Hepatocyte (in vitro differentiated cells): ENCODE measurements around the gene CROT. TPM values are rescaled to one million over a fixed set of nuclear protein-coding genes. Genes with fewer than 3 reads are reported as not detected.

Experiments used
- DNase-seq: peaks from one replicate; pipeline ENCODE4 v3.0.0-alpha.2; 2016; ENCODE audit warnings: low spot score
- H2AFZ ChIP-seq: fragments of 200-600 bp; sonication (generic); 2 replicates; pipeline ENCODE4 v1.6.0; 2016; ENCODE audit warnings: antibody characterized with exemption, mild to moderate bottlenecking
- H3K27ac ChIP-seq: fragments of 200-600 bp; sonication (generic); 2 replicates; pipeline ENCODE4 v1.5.1; 2016; ENCODE audit warnings: mild to moderate bottlenecking
- H3K27me3 ChIP-seq: fragments of 200-600 bp; sonication (generic); 2 replicates; pipeline ENCODE4 v1.6.1; 2016
- H3K36me3 ChIP-seq: fragments of 200-600 bp; sonication (generic); replicated peaks from 2 replicates; pipeline ENCODE4 v1.5.1; 2016; ENCODE audit warnings: low read depth; ENCODE audit not compliant: insufficient read depth
- H3K4me1 ChIP-seq: fragments of 200-600 bp; sonication (generic); 2 replicates; pipeline ENCODE4 v1.5.1; 2016; ENCODE audit warnings: mild to moderate bottlenecking, moderate library complexity; ENCODE audit not compliant: insufficient read depth
- H3K4me2 ChIP-seq: fragments of 200-600 bp; sonication (generic); 2 replicates; pipeline ENCODE4 v1.6.0; 2016
- H3K4me3 ChIP-seq: fragments of 200-600 bp; sonication (generic); 2 replicates; pipeline ENCODE4 v1.5.1; 2016; ENCODE audit warnings: mild to moderate bottlenecking
- H3K79me2 ChIP-seq: fragments of 200-600 bp; sonication (generic); 2 replicates; pipeline ENCODE4 v1.6.0; 2017; ENCODE audit warnings: mild to moderate bottlenecking
- H3K9me2 ChIP-seq: fragments of 200-600 bp; sonication (generic); replicated peaks from 2 replicates; pipeline ENCODE4 v1.6.0; 2017; ENCODE audit warnings: mild to moderate bottlenecking; ENCODE audit not compliant: insufficient read depth
- H3K9me3 ChIP-seq: fragments of 200-600 bp; sonication (generic); 2 replicates; pipeline ENCODE4 v1.5.1; 2016; ENCODE audit warnings: low read depth, mild to moderate bottlenecking
- H4K20me1 ChIP-seq: fragments of 200-600 bp; sonication (generic); 2 replicates; pipeline ENCODE4 v1.6.0; 2016; ENCODE audit warnings: mild to moderate bottlenecking; ENCODE audit not compliant: insufficient read depth, poor library complexity, severe bottlenecking
- EZH2 ChIP-seq: fragments of 200-600 bp; sonication (generic); IDR thresholded peaks from 2 replicates; pipeline ENCODE4 v1.6.1; 2016; ENCODE audit warnings: antibody characterized with exemption, mild to moderate bottlenecking, borderline replicate concordance
- EZH2phosphoT487 ChIP-seq: fragments of 200-600 bp; sonication (generic); IDR thresholded peaks from one replicate; pipeline ENCODE4 v1.6.1; 2018; ENCODE audit warnings: antibody characterized with exemption, mild to moderate bottlenecking, low read depth, moderate library complexity; ENCODE audit not compliant: unreplicated experiment, severe bottlenecking
- WGBS: methylation state at CpG from one replicate; pipeline ENCODE4 v1.1.6; 2016; ENCODE audit warnings: low lambda C conversion rate; ENCODE audit errors: missing lambda C conversion rate; 5-methylcytosine and 5-hydroxymethylcytosine counted together
- polyA plus RNA-seq: library from polyadenylated mRNA; unstranded; fragments of >200 nt; fragmentation: Nextera tagmentation; extraction: Ambion mirVana; gene quantifications from 2 replicates; pipeline ENCODE4 v1.2.1, GENCODE V29; 2016
- total RNA-seq: library from RNA; depleted of rRNA; stranded (reverse); fragments of >200 nt; gene quantifications from 2 replicates; pipeline ENCODE4 v1.2.3, GENCODE V29; 2014
- TF ChIP-seq, protein P1 (sequence below): fragments of 200-600 bp; sonication (generic); IDR thresholded peaks from 2 replicates; pipeline ENCODE4 v1.5.1; 2016; ENCODE audit warnings: antibody characterized with exemption, mild to moderate bottlenecking; ENCODE audit not compliant: poor library complexity

Gene CROT
- total and polyA plus RNA-seq, 2 experiments from 2014 or later, result 25.7 to 57.4 TPM

DNA sequence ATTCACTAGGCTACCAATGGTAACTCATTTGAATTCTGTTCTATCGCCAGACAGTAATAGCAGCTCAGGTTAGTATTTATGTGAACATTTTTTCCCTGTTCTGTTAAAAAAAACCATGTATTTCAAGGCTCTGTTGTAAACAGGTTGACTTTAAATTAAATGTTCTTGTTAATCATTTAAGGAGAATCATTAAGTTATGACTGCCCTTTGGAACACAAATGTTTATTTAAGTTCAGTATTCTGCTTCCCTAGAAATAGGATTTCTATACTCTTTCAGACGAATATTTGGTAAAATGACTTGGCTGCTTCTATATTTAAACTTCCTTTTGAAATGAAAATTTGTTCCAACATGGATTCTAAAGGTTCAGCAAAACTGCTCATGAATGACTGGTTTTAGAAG is 13.1 kb upstream of the CROT start:
- Histone ChIP-seq H3K4me3 (no peak overlapping the region), H3K27me3 (no peaks in the 10 kb centered on the region), H3K79me2 (no peaks in the 10 kb centered on the region), H3K4me2 (peak overlapping the region; percentile 23), H3K9me3 (peaks cover 7% of the 10 kb centered on the region), H3K27ac (peak overlapping the region; percentile 41), H3K4me1 (peaks cover 15% of the 10 kb centered on the region), H4K20me1 (no peaks in the 10 kb centered on the region), H3K36me3 (no peaks in the 10 kb centered on the region), H3K9me2 (no peaks in the 10 kb centered on the region), H2AFZ (no peak overlapping the region)
- 75% methylated on average over 2 of the region's 2 CpGs for WGBS
- TF ChIP-seq, protein P1, sequence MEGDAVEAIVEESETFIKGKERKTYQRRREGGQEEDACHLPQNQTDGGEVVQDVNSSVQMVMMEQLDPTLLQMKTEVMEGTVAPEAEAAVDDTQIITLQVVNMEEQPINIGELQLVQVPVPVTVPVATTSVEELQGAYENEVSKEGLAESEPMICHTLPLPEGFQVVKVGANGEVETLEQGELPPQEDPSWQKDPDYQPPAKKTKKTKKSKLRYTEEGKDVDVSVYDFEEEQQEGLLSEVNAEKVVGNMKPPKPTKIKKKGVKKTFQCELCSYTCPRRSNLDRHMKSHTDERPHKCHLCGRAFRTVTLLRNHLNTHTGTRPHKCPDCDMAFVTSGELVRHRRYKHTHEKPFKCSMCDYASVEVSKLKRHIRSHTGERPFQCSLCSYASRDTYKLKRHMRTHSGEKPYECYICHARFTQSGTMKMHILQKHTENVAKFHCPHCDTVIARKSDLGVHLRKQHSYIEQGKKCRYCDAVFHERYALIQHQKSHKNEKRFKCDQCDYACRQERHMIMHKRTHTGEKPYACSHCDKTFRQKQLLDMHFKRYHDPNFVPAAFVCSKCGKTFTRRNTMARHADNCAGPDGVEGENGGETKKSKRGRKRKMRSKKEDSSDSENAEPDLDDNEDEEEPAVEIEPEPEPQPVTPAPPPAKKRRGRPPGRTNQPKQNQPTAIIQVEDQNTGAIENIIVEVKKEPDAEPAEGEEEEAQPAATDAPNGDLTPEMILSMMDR, result no peak
- TF ChIP-seq EZH2phosphoT487, result no peak
- no peak for TF ChIP-seq EZH2
- DNase-seq, result no peak

DNA sequence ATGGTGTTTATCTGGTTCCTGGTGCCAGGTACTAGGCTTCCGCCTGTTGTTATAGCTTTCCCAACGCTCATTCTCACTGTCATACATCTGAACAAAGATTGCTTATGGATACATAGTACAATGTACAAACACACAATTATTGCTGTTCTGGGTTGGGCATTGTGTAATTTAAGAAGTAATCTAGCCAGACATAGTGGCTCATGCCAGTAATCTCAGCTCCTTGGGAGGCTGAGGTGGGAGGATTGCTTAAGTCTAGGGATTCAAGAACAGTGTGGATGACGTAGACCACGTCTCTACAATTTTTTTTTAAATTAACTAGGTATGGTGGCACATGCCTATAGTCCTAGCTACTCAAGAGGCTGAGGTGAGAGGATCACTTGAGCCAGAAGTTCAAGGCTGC is 9.3 kb upstream of the CROT start:
- no peaks in the 10 kb centered on the region for H3K9me2 ChIP-seq
- H3K27ac ChIP-seq, result no peak overlapping the region
- H3K4me2 ChIP-seq, result no peak overlapping the region
- H3K79me2 ChIP-seq, result no peaks in the 10 kb centered on the region
- peaks cover 14% of the 10 kb centered on the region for H3K4me1 ChIP-seq
- TF ChIP-seq, protein P1, result no peak
- TF ChIP-seq EZH2phosphoT487, result no peak
- TF ChIP-seq EZH2, result no peak
- H3K27me3 ChIP-seq, result no peaks in the 10 kb centered on the region
- no peaks in the 10 kb centered on the region for H4K20me1 ChIP-seq
- WGBS, result 95% methylated on average over 4 of the region's 4 CpGs
- H3K36me3 ChIP-seq, result no peaks in the 10 kb centered on the region
- no peak overlapping the region for H3K4me3 ChIP-seq
- DNase-seq, result no peak
- no peaks in the 10 kb centered on the region for H3K9me3 ChIP-seq
- H2AFZ ChIP-seq, result no peak overlapping the region

DNA sequence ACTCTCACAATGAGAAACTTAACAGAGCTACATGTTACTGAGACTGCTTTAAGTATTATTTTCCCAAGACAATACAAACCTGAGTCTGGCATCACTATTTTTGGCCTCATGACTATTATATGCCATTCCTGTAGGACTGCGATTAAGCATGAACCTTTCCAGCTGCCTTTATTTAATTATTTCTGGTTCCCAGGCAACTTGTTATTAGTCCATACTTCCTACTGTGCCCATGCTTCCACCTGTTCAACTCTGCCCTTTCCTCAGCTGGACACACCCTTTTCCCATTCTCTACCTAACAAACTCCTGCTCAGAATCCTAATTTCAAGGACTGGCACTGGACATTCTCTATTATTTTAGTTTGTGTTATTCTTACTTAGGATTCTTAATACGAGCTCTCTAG is 8.1 kb upstream of the CROT start:
- Histone ChIP-seq H3K9me3 (no peaks in the 10 kb centered on the region), H3K9me2 (no peaks in the 10 kb centered on the region), H4K20me1 (no peaks in the 10 kb centered on the region), H3K4me3 (no peak overlapping the region), H2AFZ (no peak overlapping the region), H3K4me2 (no peak overlapping the region), H3K36me3 (no peaks in the 10 kb centered on the region), H3K79me2 (peaks cover 10% of the 10 kb centered on the region), H3K27ac (no peak overlapping the region), H3K4me1 (peaks cover 4% of the 10 kb centered on the region), H3K27me3 (no peaks in the 10 kb centered on the region)
- TF ChIP-seq EZH2phosphoT487 (no peak), EZH2 (no peak)
- TF ChIP-seq, protein P1, result no peak
- no peak for DNase-seq
- 89% methylated on average over 2 of the region's 2 CpGs for WGBS

DNA sequence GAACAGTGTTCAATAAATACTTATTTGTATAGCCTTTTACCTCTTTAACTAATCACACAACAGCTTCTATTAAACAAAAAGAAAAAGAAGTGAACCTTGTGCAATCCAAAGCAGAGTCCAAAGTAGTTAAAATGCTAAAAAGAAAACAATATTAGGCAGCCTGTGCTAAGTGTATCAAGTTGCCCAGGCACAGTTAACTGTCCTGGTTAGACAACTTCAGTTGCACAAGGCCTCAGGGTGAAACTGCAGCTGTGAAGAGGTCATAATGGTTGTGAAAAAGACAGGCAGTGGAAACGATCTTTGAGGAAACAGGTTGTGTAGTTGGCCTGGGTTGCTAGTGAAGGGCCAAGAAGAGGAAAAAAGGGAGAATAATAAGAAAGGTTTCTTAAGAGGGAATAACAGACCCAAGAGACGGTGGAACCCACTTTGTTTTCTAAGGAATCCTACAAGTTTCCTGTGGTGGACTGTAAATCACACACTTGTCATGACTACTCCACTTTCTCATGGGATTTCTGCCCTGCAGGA is 6.0 kb upstream of the CROT start:
- Histone ChIP-seq H3K9me2 (no peaks in the 10 kb centered on the region), H3K79me2 (peaks cover 30% of the 10 kb centered on the region), H3K4me3 (no peak overlapping the region), H4K20me1 (no peaks in the 10 kb centered on the region), H3K4me1 (peaks cover 14% of the 10 kb centered on the region), H3K27ac (peak overlapping the region; percentile 44), H3K27me3 (no peaks in the 10 kb centered on the region), H3K36me3 (no peaks in the 10 kb centered on the region), H3K9me3 (no peaks in the 10 kb centered on the region), H3K4me2 (no peak overlapping the region), H2AFZ (no peak overlapping the region)
- no peak for DNase-seq
- 60% methylated on average over 2 of the region's 2 CpGs for WGBS
- TF ChIP-seq EZH2phosphoT487, result no peak
- TF ChIP-seq, protein P1, result no peak
- TF ChIP-seq EZH2, result no peak
